ENCODE results near the gene AQP12B.
"Not testable (repeated sequence)": the region's sequence is repeated elsewhere in the genome, so short reads cannot be mapped to it uniquely, and the experiment has no call there.

The AQP12B gene

GRCh38 chr2:240701091-240701735 lies 18.5 kb upstream of the AQP12B start:
- Histone ChIP-seq H3K9me2 (replicated peaks; ENCODE audit: control insufficient read depth, low read length) (no peaks in the 10 kb centered on the region), H3F3A (ENCODE audit: control insufficient read depth, insufficient read depth) (no peaks in the 10 kb centered on the region), H4K20me1 (ENCODE audit: control insufficient read depth, insufficient read depth, low read depth, low read length) (no peaks in the 10 kb centered on the region; the same call in 1 of the 2 replicates), H3K9me3 (ENCODE audit: control insufficient read depth, insufficient read depth, low read length) (no peaks in the 10 kb centered on the region), H3K4me3 (ENCODE audit: low read length) (no peak overlapping the region), H3K27ac (ENCODE audit: low read depth, low read length) (no peak overlapping the region), H3K36me3 (ENCODE audit: control insufficient read depth, low read length) (no peaks in the 10 kb centered on the region), H3K79me2 (ENCODE audit: control insufficient read depth, low read length) (no peaks in the 10 kb centered on the region), H3K4me2 (ENCODE audit: low read length) (no peak overlapping the region), H3K27me3 (ENCODE audit: control insufficient read depth, low read length) (peaks cover 8% of the 10 kb centered on the region), H3K4me1 (ENCODE audit: control insufficient read depth, low read length) (no peaks in the 10 kb centered on the region)
- TF ChIP-seq EZH2phosphoT487 (IDR thresholded peaks at IDR 0.05; ENCODE audit: borderline replicate concordance, low read length) = no peak
- TF ChIP-seq, protein P1, sequence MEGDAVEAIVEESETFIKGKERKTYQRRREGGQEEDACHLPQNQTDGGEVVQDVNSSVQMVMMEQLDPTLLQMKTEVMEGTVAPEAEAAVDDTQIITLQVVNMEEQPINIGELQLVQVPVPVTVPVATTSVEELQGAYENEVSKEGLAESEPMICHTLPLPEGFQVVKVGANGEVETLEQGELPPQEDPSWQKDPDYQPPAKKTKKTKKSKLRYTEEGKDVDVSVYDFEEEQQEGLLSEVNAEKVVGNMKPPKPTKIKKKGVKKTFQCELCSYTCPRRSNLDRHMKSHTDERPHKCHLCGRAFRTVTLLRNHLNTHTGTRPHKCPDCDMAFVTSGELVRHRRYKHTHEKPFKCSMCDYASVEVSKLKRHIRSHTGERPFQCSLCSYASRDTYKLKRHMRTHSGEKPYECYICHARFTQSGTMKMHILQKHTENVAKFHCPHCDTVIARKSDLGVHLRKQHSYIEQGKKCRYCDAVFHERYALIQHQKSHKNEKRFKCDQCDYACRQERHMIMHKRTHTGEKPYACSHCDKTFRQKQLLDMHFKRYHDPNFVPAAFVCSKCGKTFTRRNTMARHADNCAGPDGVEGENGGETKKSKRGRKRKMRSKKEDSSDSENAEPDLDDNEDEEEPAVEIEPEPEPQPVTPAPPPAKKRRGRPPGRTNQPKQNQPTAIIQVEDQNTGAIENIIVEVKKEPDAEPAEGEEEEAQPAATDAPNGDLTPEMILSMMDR (IDR thresholded peaks at IDR 0.05; ENCODE audit: low read depth, low read length, poor library complexity, severe bottlenecking) = no peak

GRCh38 chr2:240700616-240701015 lies 17.9 kb upstream of the AQP12B start:
- not testable (repeated sequence) for H3K79me2 ChIP-seq (ENCODE audit: control insufficient read depth, low read length); H3K4me2 ChIP-seq (ENCODE audit: low read length); H3K4me3 ChIP-seq (ENCODE audit: low read length); H4K20me1 ChIP-seq (ENCODE audit: control insufficient read depth, insufficient read depth, low read depth, low read length); H3K36me3 ChIP-seq (ENCODE audit: control insufficient read depth, low read length); H3K4me1 ChIP-seq (ENCODE audit: control insufficient read depth, low read length); H3K27ac ChIP-seq (ENCODE audit: low read depth, low read length); H3K27me3 ChIP-seq (ENCODE audit: control insufficient read depth, low read length); H3F3A ChIP-seq (ENCODE audit: control insufficient read depth, insufficient read depth); H3K9me3 ChIP-seq (ENCODE audit: control insufficient read depth, insufficient read depth, low read length); H3K9me2 ChIP-seq (replicated peaks; ENCODE audit: control insufficient read depth, low read length)

DNA sequence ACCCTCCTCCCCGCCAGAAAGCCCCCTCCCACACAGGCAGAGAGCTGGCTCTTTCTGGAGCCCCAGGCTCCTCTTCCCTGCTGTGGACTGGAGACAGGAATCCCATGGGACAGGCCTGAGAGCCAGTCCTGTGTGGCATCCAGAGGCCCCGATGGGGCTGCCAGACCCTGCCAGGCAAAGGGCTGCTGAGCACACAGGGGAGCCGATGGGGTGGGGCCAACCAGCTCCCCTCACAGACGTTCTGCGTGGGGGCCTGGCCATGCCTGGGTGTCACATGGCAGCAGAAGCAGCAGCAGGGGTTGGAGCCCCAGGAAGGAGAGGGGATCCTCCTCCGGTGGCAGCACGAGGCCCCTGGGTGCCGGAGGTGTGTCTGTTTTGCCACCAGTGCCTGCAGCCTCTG lies 17.1 kb upstream of the AQP12B start:
- H3K36me3 ChIP-seq (ENCODE audit: control insufficient read depth, low read length); H3K27me3 ChIP-seq (ENCODE audit: control insufficient read depth, low read length); H3K4me3 ChIP-seq (ENCODE audit: low read length); H3K9me3 ChIP-seq (ENCODE audit: control insufficient read depth, insufficient read depth, low read length); H3F3A ChIP-seq (ENCODE audit: control insufficient read depth, insufficient read depth); H3K4me1 ChIP-seq (ENCODE audit: control insufficient read depth, low read length); H4K20me1 ChIP-seq (ENCODE audit: control insufficient read depth, insufficient read depth, low read depth, low read length); H3K27ac ChIP-seq (ENCODE audit: low read depth, low read length); H3K4me2 ChIP-seq (ENCODE audit: low read length); H3K9me2 ChIP-seq (replicated peaks; ENCODE audit: control insufficient read depth, low read length); H3K79me2 ChIP-seq (ENCODE audit: control insufficient read depth, low read length): not testable (repeated sequence)

DNA sequence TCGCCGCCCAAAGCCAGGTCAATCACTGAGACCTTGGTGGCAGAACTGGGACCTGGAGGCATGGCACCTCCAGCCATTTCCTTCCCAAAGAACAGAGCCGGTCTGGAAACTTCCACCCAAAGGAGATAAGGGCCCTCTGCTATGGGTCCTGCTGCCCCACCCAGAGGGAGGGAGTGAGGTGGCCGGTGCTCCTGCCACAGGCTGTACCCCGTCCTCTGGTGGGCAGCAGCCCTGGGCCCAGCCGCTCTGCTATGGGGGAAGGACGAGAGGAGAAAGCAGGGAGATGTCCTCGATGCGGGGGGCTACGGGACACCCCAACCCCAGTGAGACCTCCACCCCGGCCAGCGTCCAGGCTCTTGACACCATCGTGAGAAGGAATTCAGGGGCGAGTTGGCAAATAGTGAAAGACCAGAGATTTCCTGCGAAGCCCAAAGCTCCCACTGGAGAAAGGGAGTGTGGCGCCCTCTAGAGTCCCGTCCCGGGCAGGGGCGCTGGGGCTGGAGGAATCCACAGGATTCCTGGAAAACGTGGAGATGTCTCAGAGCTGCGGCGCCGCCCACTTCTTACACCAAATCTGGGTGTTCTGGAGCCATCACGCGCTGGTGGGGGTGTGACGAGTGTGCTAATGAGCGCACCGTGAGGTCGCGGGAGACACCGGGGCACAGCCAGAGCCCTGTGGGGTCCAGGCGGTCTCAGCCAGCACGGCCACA lies 16.3 kb upstream of the AQP12B start:
- H3K4me1 ChIP-seq (ENCODE audit: control insufficient read depth, low read length); H3K9me3 ChIP-seq (ENCODE audit: control insufficient read depth, insufficient read depth, low read length); H4K20me1 ChIP-seq (ENCODE audit: control insufficient read depth, insufficient read depth, low read depth, low read length); H3K27ac ChIP-seq (ENCODE audit: low read depth, low read length); H3K36me3 ChIP-seq (ENCODE audit: control insufficient read depth, low read length); H3K9me2 ChIP-seq (replicated peaks; ENCODE audit: control insufficient read depth, low read length); H3K4me2 ChIP-seq (ENCODE audit: low read length); H3K4me3 ChIP-seq (ENCODE audit: low read length); H3K27me3 ChIP-seq (ENCODE audit: control insufficient read depth, low read length); H3K79me2 ChIP-seq (ENCODE audit: control insufficient read depth, low read length); H3F3A ChIP-seq (ENCODE audit: control insufficient read depth, insufficient read depth): not testable (repeated sequence)

DNA sequence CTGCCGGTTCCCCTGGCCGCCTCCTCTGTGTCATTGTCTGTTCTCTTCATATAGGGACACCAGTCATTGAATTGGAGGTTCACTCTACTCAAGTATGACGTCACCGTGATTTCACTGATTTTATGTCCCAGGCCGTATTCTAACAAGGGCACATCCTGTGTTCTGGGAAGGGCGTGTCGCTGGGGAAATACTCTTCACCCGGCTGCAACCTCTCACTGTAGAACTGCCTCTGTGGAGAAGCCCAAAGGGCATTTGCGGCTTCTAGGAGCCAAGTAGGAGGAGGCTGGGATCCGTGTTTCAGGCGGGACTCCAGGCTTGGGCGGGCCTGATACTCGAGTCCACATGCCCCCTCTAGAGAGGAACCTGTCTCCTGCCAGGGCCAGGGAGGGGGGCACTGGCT lies 13.8 kb upstream of the AQP12B start:
- H3K36me3 ChIP-seq (ENCODE audit: control insufficient read depth, low read length); H3K4me1 ChIP-seq (ENCODE audit: control insufficient read depth, low read length); H3K4me3 ChIP-seq (ENCODE audit: low read length); H3K9me3 ChIP-seq (ENCODE audit: control insufficient read depth, insufficient read depth, low read length); H3K4me2 ChIP-seq (ENCODE audit: low read length); H3F3A ChIP-seq (ENCODE audit: control insufficient read depth, insufficient read depth); H3K27ac ChIP-seq (ENCODE audit: low read depth, low read length); H3K9me2 ChIP-seq (replicated peaks; ENCODE audit: control insufficient read depth, low read length); H3K27me3 ChIP-seq (ENCODE audit: control insufficient read depth, low read length); H4K20me1 ChIP-seq (ENCODE audit: control insufficient read depth, insufficient read depth, low read depth, low read length); H3K79me2 ChIP-seq (ENCODE audit: control insufficient read depth, low read length): not testable (repeated sequence)

GRCh38 chr2:240695593-240695992 lies 12.9 kb upstream of the AQP12B start:
- H3K4me2 ChIP-seq (ENCODE audit: low read length); H3K79me2 ChIP-seq (ENCODE audit: control insufficient read depth, low read length); H3K4me3 ChIP-seq (ENCODE audit: low read length); H3K4me1 ChIP-seq (ENCODE audit: control insufficient read depth, low read length); H3K36me3 ChIP-seq (ENCODE audit: control insufficient read depth, low read length); H3K27me3 ChIP-seq (ENCODE audit: control insufficient read depth, low read length); H4K20me1 ChIP-seq (ENCODE audit: control insufficient read depth, insufficient read depth, low read depth, low read length); H3K27ac ChIP-seq (ENCODE audit: low read depth, low read length); H3F3A ChIP-seq (ENCODE audit: control insufficient read depth, insufficient read depth); H3K9me2 ChIP-seq (replicated peaks; ENCODE audit: control insufficient read depth, low read length); H3K9me3 ChIP-seq (ENCODE audit: control insufficient read depth, insufficient read depth, low read length): not testable (repeated sequence)

- not testable (repeated sequence) for H3K27ac ChIP-seq (ENCODE audit: low read depth, low read length); H3K4me2 ChIP-seq (ENCODE audit: low read length); H3K79me2 ChIP-seq (ENCODE audit: control insufficient read depth, low read length); H3K9me2 ChIP-seq (replicated peaks; ENCODE audit: control insufficient read depth, low read length); H3K4me1 ChIP-seq (ENCODE audit: control insufficient read depth, low read length); H3K36me3 ChIP-seq (ENCODE audit: control insufficient read depth, low read length); H3K4me3 ChIP-seq (ENCODE audit: low read length); H3F3A ChIP-seq (ENCODE audit: control insufficient read depth, insufficient read depth); H4K20me1 ChIP-seq (ENCODE audit: control insufficient read depth, insufficient read depth, low read depth, low read length); H3K9me3 ChIP-seq (ENCODE audit: control insufficient read depth, insufficient read depth, low read length); H3K27me3 ChIP-seq (ENCODE audit: control insufficient read depth, low read length)
Measured at GRCh38 chr2:240694304-240694703, 11.6 kb upstream of the AQP12B start.

Measured in DOHH2 (cell line).